Cardiac atrium fibroblast (primary cell): ENCODE measurements around the gene PIPOX. TPM values are rescaled to one million over a fixed set of nuclear protein-coding genes. Genes with fewer than 3 reads are reported as not detected.

ENCODE experiments used
- total RNA-seq: library from RNA; depleted of rRNA; stranded (reverse); fragments of >200 nt; gene quantifications from 2 replicates; pipeline ENCODE4 v1.2.3, GENCODE V29; 2015

The PIPOX gene
- total RNA-seq: not detected in 2 replicates

DNA sequence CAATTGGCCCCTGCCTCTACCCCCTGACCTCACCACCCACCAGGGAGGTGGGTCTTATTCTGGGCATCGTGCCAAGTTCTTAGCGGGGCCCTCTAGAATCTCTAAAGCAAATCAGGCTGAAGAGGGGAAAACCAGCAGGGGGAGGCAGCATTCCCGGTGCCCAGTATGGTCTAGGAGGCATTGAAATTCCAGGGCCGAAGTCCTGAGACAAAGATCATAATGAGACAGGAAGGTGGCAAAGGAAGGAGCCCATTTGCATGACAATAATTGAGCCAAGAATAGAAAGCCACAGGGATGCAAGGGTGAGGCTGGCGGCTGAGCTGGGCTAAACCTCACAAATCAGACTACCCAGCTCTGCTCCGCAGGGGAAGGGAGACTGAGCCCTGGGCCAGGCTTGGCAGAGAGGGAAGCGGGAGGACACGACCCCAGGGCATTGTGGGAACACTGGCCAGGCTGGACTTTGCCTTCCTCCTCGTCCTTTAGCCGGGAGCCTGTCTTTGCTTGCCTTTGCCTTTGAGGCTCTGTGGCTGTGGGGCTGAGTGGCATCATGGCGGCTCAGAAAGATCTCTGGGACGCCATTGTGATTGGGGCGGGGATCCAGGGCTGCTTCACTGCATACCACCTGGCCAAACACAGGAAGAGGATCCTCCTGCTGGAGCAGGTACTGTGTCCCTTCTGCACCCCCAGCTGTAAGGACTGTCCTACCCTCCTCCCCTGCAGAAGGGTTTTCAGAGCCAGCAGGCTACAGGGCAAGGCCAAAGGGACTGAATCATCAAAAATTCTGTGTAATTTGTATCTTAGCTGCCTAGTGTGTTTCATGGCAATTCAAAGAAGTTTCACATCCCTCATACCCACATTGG, at the start of gene PIPOX:
PIPOX (plus strand) TSS at position 463 of the 860 bp plus-strand sequence; CDS start at position 548, 85 bp downstream.

GRCh38 chr17:29005936-29006511, 36.9 kb upstream of the PIPOX start, which contains the start of gene SEZ6:
TSS of gene SEZ6 (minus strand) at chr17:29006033. CDS start at chr17:29005869, 164 bp downstream.

Other genes starting within 250 kb of the PIPOX start
- gene FAM222B, start 200.4 kb upstream of the PIPOX start, total RNA-seq: 4.7 and 16.0 TPM in 2 replicates
- gene ERAL1, start 188.1 kb upstream of the PIPOX start, total RNA-seq: 43.1 and 44.8 TPM in 2 replicates
- gene FLOT2, start 145.4 kb upstream of the PIPOX start, total RNA-seq: 69.7 and 76.8 TPM in 2 replicates
- gene DHRS13, start 140.1 kb upstream of the PIPOX start, total RNA-seq: 7.4 and 9.2 TPM in 2 replicates
- 18.2 and 18.8 TPM in 2 replicates for gene PHF12, start 91.6 kb upstream of the PIPOX start, total RNA-seq
- gene SEZ6, start 37.1 kb upstream of the PIPOX start, total RNA-seq: not detected in 2 replicates
- gene MYO18A, start 137.3 kb downstream of the PIPOX start, total RNA-seq: 18.6 and 21.1 TPM in 2 replicates
- gene CRYBA1, start 203.7 kb downstream of the PIPOX start, total RNA-seq: not detected in 2 replicates